ENCODE results near the gene NTHL1.

The NTHL1 gene

DNA sequence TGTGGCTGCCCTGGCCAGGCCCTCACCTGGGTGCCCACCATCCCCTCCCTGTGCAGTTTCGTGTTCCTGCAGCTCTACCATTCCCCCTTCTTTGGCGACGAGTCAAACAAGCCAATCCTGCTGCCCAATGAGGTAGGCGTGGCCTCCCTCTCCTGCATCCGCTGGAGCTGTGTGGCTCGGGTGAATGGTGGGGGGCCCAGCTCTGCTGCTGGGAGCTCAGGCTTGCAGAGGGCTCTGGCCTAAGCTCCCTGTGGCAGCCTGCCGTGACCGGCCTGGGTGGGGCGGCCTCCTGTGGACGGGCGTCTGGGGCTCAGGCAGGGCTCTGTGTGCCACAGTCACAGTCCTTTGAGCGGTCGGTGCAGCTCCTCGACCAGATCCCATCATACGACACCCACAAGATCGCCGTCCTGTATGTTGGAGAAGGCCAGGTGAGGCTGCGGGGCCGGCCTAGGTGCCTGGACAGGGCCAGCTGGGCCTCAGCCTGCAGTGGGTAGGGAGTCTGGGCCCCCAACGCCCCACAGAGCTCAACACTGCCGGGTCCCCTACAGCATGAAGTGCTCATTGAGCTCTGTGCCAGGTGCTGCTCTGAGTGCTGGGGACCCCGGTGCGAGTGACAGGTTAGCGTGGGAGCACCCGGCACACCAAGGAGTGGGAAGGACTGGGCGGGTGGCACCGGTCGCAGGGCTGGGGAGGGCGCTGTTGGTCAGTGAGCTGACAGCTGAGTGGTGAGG is 37.4 kb upstream of the NTHL1 start:
- H3K4me3 ChIP-seq (ENCODE audit: low read depth, low read length): no peak overlapping the region

GRCh38 chr16:2083876-2084780 is 36.5 kb upstream of the NTHL1 start:
- H3K4me3 ChIP-seq (ENCODE audit: low read depth, low read length): no peak overlapping the region

GRCh38 chr16:2083409-2083808 is 35.8 kb upstream of the NTHL1 start:
- no peak overlapping the region for H3K4me3 ChIP-seq (ENCODE audit: low read depth, low read length)

DNA sequence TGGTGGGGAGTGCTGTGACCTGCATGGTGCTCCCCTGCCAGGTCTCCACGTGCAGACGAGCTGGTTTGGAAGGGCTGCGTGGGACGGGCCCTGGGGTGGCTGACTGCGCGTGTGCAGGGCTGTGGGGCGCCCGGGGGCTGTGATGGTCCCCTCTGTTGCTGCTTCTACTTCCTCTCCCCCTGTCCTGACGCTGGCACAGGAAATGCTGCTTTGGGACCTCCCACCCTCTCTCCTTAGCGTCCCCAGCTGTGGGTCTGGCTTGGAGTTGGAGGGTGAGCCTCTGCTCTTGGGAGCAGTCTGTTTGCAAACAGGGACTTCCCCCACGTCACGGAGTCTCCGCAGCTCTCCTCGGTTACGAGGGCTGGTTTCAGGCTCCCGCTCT is 35.3 kb upstream of the NTHL1 start:
- no peak overlapping the region for H3K4me3 ChIP-seq (ENCODE audit: low read depth, low read length)

- no peak overlapping the region for H3K4me3 ChIP-seq (ENCODE audit: low read depth, low read length)
Observed at GRCh38 chr16:2082171-2082982, 34.7 kb upstream of the NTHL1 start.

DNA sequence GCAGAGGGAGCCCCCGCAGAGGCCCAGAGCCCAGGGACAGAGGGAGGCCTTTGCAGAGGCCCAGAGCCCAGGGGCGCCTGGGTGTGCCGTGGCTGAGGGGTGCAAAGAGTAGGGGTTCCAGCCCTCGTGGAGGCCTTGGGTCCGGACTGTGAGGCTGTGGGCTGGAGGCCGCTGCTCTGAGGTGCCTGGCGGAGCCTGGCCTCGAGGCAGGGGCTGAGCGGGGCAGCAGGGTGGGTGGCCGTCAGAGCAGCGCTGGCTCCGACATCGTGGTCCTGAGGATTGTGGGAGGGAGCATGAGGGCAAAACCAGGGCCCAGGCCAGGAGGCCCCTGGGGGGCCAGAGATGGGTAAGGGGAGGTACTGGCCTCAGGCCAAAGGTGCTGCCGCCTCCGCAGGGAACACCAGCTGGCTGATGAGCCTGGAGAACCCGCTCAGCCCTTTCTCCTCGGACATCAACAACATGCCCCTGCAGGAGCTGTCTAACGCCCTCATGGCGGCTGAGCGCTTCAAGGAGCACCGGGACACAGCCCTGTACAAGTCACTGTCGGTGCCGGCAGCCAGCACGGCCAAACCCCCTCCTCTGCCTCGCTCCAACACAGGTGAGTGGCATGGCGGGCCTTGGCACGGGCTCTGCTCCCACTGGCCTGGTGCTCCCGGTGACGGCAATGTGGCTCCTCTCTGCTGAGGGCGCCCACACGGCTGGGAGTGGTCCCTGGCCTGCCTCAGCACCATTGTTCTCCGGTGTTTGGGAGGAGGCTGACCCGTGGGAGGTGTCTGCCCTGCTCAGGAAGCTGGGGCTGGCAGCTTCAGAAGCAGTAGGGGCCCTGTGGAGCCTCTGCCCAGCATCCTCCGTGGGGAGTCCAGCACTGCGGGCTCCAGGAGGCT is 33.8 kb upstream of the NTHL1 start:
- H3K4me3 ChIP-seq (ENCODE audit: low read depth, low read length): no peak overlapping the region

DNA sequence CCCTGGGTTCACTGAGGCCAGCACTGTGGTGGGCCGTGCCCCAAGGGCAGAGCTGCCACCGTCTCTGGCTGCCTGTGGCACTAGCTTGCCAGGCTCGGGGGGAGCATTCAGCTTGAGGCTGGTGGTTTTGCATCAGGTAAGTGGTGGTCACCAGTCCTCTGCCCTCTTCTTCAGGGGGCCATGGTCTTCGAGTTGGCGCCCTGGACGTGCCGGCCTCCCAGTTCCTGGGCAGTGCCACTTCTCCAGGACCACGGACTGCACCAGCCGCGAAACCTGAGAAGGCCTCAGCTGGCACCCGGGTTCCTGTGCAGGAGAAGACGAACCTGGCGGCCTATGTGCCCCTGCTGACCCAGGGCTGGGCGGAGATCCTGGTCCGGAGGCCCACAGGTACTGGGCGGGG is 32.4 kb upstream of the NTHL1 start:
- no peak overlapping the region for H3K4me3 ChIP-seq (ENCODE audit: low read depth, low read length)

GRCh38 chr16:2079311-2079800 is 31.7 kb upstream of the NTHL1 start:
- no peak overlapping the region for H3K4me3 ChIP-seq (ENCODE audit: low read depth, low read length)

DNA sequence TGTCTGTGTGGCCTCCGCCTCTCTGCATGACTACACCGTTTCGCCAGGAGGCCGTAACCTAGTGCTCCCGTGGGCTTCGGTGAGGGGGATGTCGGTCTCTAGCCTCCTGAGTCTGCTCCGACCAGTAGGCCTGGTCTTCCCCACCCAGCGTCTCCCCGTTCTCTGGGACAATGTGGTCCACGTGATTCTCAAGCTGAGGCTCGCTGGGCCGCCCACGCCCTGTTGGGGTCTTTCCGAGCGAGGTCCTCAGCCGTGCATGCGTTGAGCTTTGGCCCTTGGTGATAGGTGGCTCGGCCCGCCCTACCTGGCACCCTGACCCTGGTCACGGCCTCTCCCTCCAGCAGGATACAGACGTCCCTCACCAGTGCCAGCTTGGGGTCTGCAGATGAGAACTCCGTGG is 31.1 kb upstream of the NTHL1 start:
- no peak overlapping the region for H3K4me3 ChIP-seq (ENCODE audit: low read depth, low read length)

DNA sequence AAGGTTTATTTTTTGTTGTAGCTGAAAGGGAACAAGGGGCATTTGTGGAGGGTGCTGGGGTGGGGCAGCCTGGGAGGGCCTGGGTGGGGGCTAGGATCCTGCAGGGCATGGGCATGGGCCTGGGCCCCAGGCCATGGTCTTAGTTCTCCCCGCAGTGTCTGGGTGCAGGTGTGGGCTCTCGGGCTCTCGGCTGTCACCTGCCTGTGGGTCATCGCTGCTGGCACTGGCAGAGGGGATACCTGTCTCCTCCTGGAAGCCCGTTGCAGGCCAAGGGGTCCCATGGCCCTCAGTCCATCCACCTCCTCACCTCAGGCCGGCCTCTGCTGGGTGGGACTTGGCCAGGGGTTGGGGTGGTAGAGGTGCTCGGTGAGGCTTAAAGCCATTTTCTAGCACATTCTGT is 30.5 kb upstream of the NTHL1 start:
- no peak overlapping the region for H3K4me3 ChIP-seq (ENCODE audit: low read depth, low read length)

DNA sequence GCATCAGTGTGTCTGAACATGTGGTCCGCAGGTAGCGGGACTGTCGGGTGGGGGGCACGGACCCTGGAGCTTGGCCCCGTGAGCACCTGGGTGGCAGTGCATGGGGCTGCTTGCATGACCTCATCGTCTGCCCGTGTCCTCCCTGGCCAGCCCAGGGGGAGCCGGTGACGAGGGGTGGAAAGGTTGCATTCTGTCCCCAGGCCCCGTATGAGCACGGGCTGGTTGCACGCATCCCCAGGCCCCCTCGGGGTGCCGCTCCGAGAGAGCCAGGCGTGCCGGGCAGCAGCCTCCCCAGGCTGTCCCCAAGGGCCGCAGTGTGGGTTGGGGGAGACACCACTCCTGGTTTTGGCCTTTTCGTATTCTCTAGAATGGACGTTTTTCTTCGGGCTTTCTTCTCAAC is 30.1 kb upstream of the NTHL1 start:
- H3K4me3 ChIP-seq (ENCODE audit: low read depth, low read length): no peak overlapping the region

DNA sequence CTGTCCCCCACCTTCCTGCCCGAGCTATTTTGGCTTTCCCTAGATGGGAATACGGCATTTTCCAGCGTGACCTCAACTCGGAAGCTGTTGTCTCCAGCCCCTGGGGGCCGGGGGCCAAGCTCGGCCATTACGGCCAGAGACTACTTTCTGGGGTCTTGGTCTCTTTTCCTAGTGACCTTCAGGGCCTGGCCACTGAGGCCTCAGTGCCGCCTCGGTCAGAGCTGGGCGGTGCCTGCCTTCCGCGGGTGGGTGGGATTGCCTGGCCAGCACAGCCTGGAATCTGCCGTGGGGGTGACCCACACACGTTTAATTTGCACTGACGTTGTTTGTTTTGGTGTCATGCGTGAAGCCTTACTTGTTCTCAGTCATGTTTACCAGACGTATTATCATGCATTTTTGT is 29.4 kb upstream of the NTHL1 start:
- no peak overlapping the region for H3K4me3 ChIP-seq (ENCODE audit: low read depth, low read length)

- no peak overlapping the region for H3K4me3 ChIP-seq (ENCODE audit: low read depth, low read length)
Observed at GRCh38 chr16:2076072-2076865, 28.6 kb upstream of the NTHL1 start.

- H3K4me3 ChIP-seq (ENCODE audit: low read depth, low read length): no peak overlapping the region
Observed at GRCh38 chr16:2075631-2076030, 28.0 kb upstream of the NTHL1 start.

DNA sequence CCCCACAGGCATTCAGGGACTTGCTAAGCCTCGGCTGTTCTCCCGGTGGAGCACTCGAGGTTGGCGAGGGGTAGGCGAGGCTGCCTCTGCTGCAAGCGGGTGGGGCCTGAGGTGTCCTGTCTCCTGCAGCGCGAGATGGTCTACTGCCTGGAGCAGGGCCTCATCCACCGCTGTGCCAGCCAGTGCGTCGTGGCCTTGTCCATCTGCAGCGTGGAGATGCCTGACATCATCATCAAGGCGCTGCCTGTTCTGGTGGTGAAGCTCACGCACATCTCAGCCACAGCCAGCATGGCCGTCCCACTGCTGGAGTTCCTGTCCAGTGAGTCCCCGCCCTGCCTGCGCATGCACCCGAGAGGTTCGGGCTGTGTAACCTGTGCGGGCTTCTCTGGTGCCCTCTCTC is 26.4 kb upstream of the NTHL1 start:
- no peak overlapping the region for H3K4me3 ChIP-seq (ENCODE audit: low read depth, low read length)

DNA sequence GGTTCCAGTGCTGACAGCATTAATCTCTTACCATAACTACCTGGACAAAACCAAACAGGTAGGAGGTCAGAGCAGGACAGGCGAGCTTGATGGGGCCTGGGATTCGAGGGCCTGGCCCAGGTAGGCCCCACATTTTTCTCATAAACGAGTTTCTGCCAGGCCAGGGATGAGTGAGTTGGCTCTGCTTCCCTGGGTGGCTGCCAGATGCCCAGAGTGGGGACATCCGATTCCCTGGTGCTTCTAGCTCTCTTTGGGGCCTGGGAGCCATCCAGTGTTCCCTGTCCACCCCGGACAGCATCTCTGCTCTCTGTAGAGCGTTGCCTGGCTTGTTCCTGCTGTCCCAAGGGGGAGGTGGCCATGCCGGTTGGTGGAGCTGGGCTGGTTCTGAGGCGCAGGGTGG is 25.3 kb upstream of the NTHL1 start:
- H3K4me3 ChIP-seq (ENCODE audit: low read depth, low read length): no peak overlapping the region

- no peak overlapping the region for H3K4me3 ChIP-seq (ENCODE audit: low read depth, low read length)
Observed at GRCh38 chr16:2071454-2072202, 24.0 kb upstream of the NTHL1 start.

DNA sequence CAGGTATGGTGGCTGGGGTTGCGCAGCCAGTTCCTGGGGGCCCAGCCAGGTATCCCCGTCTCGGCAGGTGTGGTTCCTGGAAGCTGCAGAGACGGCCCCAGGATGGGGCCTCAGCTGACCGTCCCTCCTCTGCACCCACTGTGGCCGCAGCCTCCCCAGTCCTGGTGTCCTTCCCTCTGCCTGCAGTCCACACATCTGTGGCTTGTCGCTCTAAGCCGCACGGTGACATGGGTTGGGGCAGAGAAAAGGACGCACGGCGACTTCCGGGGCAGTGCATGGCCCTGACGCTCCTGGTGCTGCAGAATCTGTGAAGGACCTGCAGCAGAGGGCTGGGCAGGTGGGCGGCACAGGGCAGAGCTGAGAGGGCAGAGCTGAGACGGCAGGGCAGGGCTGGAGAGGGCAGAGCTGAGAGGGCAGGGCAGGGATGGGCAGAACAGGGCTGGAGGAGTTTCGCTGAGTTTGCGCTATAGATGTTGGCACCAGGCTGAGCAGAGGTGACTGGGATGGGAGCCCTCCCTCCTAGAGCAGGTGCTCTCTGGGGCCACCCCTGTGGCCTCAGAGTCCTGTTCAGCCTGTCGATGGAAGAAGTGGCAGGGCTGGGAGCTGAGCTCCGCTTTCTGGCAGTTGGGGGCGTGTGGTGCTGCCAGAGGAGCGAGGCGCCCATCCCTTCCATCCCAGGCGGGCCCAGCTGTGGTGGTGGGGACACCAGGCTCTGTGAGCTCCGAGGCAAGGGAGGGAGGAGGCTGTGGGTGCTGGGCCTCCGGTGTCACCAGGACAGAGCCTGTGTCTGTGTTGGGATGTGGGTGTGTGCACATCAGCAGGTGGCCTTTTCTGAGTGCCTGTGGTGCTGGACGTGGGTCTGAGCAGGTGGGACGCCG is 23.2 kb upstream of the NTHL1 start:
- no peak overlapping the region for H3K4me3 ChIP-seq (ENCODE audit: low read depth, low read length)
